Measurements from ENCODE around the gene KCMF1.

GRCh38 chr2:85012431-85012830 is 41.5 kb downstream of the KCMF1 start:
- TF ChIP-seq CTCF (IDR thresholded peaks at IDR 0.05), result no peak
- TF ChIP-seq TCF7L2 (IDR thresholded peaks at IDR 0.05; ENCODE audit: low read depth, low read length), result no peak
- TF ChIP-seq SIN3A (IDR thresholded peaks at IDR 0.05; ENCODE audit: borderline replicate concordance, insufficient read depth, low read depth, low read length), result no peak
- TF ChIP-seq POLR2AphosphoS5 (IDR thresholded peaks at IDR 0.05; ENCODE audit: low read depth, low read length), result no peak
- TF ChIP-seq REST (IDR thresholded peaks at IDR 0.05; ENCODE audit: insufficient read depth in 1 of 2, low read depth in 2 of 2, low read length in 1 of 2), result no peak
